Urinary bladder (tissue), 4 donors: Measurements from ENCODE around the gene KRT10. TPM values are rescaled to one million over a fixed set of nuclear protein-coding genes. Genes with fewer than 3 reads are reported as not detected.
A peak's percentile ranks its signal among the peaks of the same experiment; 100 is the strongest.

Experiments used
- DNase-seq: peaks from one replicate; pipeline ENCODE4 v3.0.0-alpha.2; 2015; ENCODE audit errors: extremely low spot score
- H3K27ac ChIP-seq: one replicate; pipeline ENCODE4 v1.5.1; 2013; ENCODE audit warnings: low read depth, mild to moderate bottlenecking, moderate library complexity
- H3K36me3 ChIP-seq: one replicate; pipeline ENCODE4 v1.6.1; 2013; ENCODE audit warnings: mild to moderate bottlenecking, moderate library complexity; ENCODE audit not compliant: insufficient read depth
- H3K4me1 ChIP-seq: one replicate; pipeline ENCODE4 v1.6.1; 2013; ENCODE audit warnings: mild to moderate bottlenecking, moderate library complexity; ENCODE audit not compliant: insufficient read depth
- H3K4me3 ChIP-seq: one replicate; pipeline ENCODE4 v1.5.1; 2013; ENCODE audit warnings: low read depth, low read length
- WGBS: extraction: QIAGEN DNeasy Blood & Tissue Kit; methylation state at CpG from one replicate; pipeline ENCODE4 v1.1.7; 2013; 5-methylcytosine and 5-hydroxymethylcytosine counted together
- polyA plus RNA-seq: library from polyadenylated mRNA; stranded (reverse); fragments of 200-250 nt; gene quantifications from one replicate; pipeline ENCODE4 v1.2.3, GENCODE V29; 2013
- total RNA-seq: library from RNA; depleted of rRNA; stranded (reverse); fragments of >200 nt; gene quantifications from one replicate; pipeline ENCODE4 v1.2.3, GENCODE V29; 2014
- donor health status: healthy with polysubstance abuse.
- donor health status: healthy.

The KRT10 gene
- total and polyA plus RNA-seq, 2 donors = 4.8 to 21.5 TPM

DNA sequence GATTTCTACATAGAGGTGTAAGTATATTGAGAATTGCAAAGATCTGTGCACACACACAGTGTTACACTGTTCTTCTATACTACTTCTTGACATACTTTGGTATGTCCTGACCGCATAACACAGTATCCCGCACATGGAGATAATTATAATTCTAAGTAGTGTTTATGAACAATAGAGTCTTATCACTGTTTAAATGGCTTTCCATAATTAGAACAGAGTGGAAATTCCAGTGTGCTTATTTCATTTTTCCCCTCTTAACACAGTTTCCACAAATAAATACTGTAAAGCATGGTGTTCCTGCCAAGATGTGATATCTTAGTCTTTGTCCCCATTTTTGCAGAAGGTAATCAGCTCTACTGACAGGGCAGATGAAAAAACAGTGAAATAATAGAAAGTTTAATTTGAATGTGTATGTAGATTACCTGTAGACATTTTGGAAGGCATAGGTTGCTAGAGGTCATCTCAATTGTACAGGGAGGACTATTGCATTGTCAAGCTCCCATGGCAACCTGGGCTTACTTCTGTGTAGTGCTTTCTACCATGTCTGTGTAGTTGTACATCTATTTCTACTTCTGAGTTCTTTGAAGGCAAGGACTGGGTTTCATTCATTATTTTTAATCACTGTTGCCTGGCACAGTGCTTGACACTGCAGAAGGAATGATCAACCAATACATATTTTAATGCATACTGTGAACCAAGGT lies 12.5 kb downstream of the KRT10 start:
- WGBS = 41% methylated on average over 2 of the region's 2 CpGs
- DNase-seq = no peak
- Histone ChIP-seq H3K27ac (no peak overlapping the region), H3K4me3 (no peak overlapping the region), H3K4me1 (no peaks in the 10 kb centered on the region), H3K36me3 (no peaks in the 10 kb centered on the region)

DNA sequence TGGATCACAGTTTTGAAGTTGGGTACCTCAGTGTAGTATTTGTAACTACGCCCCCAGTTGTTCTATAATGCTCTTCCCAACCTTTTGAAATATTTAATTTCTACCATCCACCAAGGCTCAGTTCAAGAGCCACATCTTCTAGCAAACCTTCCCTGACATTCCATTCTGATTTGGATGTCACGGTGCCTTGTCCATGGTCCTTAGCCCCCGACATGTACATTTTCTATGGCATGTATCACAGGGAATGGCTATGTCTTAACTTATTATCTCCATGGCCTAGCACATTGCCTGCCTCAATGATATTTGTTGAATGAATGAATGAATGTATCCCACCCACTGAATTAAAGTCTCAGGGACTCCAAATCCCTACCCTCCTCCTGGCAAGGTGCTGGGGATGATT lies 16.3 kb downstream of the KRT10 start:
- Histone ChIP-seq H3K4me3 (no peak overlapping the region), H3K36me3 (no peaks in the 10 kb centered on the region), H3K4me1 (no peaks in the 10 kb centered on the region), H3K27ac (no peak overlapping the region)
- DNase-seq = no peak
- WGBS = 65% methylated on average over 3 of the region's 3 CpGs

DNA sequence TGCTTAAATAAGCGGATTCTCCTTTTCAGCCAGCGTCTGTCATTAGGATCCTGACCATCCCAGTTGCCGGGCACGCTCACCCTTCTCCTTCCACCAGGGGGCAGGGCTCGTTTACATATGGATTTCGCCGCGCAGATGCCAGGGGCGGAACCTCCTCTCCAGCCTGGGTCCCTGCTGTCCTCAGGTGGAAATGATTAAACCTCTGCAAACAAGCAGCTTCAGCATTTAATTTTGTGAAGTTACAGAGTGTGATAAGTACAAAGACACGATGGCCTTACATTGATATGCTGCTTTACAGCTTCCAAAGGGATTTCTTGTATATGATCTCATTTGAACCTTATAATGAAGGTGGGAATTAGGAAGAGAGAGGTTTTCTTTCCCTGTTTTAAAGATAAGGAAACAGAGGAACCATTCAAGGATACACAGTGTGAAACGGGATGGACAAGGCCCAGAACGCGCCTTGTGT lies 18.8 kb downstream of the KRT10 start:
- Histone ChIP-seq H3K27ac (no peak overlapping the region), H3K4me3 (no peak overlapping the region), H3K4me1 (no peaks in the 10 kb centered on the region), H3K36me3 (no peaks in the 10 kb centered on the region)
- DNase-seq = peak; percentile 54
- WGBS = 12% methylated on average over 13 of the region's 13 CpGs

DNA sequence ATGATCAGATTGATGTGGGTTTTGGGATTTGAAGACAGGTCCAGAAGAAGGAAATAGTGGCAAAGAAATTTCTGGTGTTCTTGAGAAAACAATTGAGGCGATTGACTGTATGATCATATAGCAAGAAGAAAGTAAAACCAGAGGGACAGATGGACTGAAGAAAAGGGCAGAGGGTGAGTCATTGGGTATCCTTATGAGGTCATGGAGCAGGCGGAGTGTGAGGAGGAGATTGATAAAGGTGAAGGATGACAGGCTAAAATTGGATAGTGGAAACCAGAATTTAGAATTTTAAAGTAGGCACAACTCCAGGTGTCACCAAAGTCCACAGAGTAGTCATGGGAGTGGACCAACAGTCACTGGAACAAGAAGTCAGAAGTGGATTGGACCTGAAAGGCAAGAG lies 21.3 kb downstream of the KRT10 start:
- Histone ChIP-seq H3K27ac (no peak overlapping the region), H3K36me3 (no peaks in the 10 kb centered on the region), H3K4me1 (no peaks in the 10 kb centered on the region), H3K4me3 (no peak overlapping the region)
- whole genome bisulfite sequencing = 70% methylated on average over 2 of the region's 2 CpGs
- DNase-seq = no peak

DNA sequence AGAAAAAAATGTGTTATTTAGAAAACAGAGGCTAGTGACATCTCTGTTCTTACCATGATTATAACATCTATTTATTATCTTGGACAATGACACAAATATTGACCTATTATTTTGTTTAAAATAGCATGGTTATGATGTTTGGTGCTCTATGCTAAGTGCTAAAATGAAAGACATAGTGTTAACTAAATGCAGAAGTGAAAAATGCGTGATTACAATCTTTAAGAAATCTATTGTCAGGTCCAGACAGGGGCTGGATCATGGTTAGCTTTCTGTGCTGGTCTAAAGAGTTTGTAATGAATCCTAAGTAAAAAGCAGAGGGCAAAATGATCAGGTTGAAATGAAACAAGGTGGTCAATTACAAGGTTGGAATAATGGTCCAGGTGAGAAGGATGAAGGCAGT lies 22.0 kb downstream of the KRT10 start:
- no peak for DNase-seq
- Histone ChIP-seq H3K36me3 (no peaks in the 10 kb centered on the region), H3K4me1 (no peaks in the 10 kb centered on the region), H3K27ac (no peak overlapping the region), H3K4me3 (no peak overlapping the region)
- 72% methylated on average over 1 of the region's 1 CpG for WGBS

DNA sequence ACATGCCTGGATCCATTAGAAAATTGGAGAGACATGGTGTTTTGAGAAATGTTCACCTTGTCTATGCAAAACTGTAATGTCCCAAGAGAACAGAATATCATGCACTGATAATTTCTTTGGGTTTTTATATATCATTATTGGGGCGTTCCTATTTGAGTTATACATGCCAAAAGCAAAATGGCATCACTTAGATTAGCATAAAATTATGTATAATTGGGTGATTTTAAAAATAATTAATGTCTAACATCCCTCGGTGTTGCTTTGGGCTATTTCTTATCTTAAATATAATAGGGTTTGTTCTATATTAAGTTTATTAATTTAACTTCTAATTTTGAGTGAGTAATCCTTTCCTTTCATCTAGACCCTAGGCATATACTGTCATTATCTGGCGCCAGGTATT lies 22.6 kb downstream of the KRT10 start, which contains the start of gene KRT28:
TSS of gene KRT28 (minus strand) at position 101 of the 400 bp plus-strand sequence. CDS start at position 35, 66 bp downstream.
- WGBS = 77% methylated on average over 3 of the region's 3 CpGs
- Histone ChIP-seq H3K36me3 (no peaks in the 10 kb centered on the region), H3K4me3 (no peak within 1 kb of the TSS), H3K27ac (no peak within 1 kb of the TSS), H3K4me1 (no peaks in the 10 kb centered on the region)
- DNase-seq = no peak

DNA sequence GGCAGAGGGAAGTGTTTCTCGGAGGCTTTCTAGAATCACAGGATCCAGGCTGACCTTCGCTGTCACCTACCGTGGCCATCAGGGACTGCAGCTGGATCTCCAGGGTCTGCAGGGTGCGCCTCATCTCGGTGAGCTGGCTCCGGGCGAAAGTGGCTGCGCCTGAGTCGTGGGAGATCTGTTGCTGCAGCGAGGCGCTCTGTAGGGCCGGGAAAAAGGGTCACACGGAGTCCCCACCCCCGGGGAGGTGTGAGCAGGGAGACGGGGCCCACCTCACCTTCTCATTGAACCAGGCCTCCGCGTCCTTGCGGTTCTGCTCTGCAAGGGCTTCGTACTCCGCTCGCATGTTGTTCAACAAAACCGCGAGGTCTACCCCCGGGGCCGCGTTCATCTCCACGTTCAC lies 25.6 kb downstream of the KRT10 start:
- Histone ChIP-seq H3K36me3 (no peaks in the 10 kb centered on the region), H3K4me1 (no peaks in the 10 kb centered on the region), H3K27ac (no peak overlapping the region), H3K4me3 (no peak overlapping the region)
- WGBS = 78% methylated on average over 27 of the region's 27 CpGs
- DNase-seq = no peak

DNA sequence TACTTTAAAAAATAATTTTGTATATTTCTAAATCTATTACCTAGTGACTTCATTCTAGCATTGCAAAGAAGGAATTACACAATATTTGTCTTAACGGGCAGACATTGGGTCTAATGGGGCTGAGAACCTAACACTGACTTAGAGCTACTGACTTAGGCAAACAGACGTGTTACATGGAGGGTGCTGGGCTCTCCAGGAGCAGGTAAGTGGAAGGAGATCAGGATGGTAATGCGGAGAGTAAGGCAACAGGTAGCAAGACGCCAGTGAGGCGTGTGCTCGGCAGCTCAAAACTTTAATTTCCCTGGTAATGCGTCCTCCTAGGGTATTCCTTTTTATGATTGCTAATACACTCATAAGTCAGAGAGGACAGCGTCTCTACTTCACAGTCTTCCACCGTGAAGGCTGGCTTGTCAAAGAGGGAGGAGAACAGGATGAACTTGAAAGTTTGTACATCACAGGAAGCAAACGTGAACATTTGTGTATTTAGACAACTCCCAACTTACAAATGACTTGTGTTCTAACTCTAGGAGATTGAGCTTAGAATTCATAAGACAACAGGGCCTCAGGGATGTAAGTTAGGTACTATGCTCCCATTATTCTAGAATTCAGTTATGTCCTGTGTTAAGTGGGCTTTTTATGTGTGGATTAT lies 27.3 kb downstream of the KRT10 start:
- 75% methylated on average over 10 of the region's 10 CpGs for WGBS
- Histone ChIP-seq H3K4me3 (no peak overlapping the region), H3K27ac (no peak overlapping the region), H3K36me3 (no peaks in the 10 kb centered on the region), H3K4me1 (no peaks in the 10 kb centered on the region)
- DNase-seq = no peak

DNA sequence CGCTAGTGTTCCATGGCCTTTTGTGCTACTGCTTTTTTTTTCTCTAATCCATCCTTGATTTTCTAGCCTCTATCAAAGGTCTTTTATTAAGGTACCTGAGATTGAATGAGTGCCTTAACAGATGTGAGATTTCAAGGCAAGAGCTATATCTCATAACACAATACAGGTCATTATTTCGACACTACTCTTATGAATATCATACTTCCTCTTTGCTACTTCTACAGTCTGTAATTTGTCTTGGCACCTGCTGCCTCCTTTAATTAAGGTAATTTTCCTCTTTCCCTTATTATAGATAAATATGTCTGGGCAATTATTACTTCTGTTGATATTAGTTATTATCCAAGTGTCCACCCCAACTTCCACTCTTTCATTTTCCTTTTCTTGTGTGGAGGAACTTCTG lies 27.9 kb downstream of the KRT10 start:
- no peaks in the 10 kb centered on the region for H3K4me1 ChIP-seq
- DNase-seq = no peak
- H3K27ac ChIP-seq = no peak overlapping the region
- no peaks in the 10 kb centered on the region for H3K36me3 ChIP-seq
- WGBS = 87% methylated on average over 2 of the region's 2 CpGs
- no peak overlapping the region for H3K4me3 ChIP-seq

DNA sequence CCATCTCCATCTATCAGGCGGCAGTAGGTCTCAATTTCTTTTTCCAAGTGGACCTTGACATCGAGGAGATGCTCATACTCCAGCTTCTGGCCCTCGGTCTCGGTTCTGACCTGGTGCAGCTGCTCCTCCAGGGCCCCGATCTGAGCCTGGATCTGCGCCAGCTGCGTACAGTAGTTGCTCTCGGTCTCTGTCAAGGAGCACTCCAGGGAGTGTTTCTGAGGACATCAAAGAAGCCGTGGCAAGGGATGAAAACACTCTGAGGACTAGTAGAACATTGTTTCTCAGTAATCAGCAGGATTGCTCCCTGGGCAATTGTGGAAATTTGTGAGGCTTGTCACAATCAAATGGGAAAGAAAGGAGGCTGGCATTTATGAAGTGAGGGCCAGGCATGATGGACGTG lies 28.6 kb downstream of the KRT10 start:
- Histone ChIP-seq H3K4me1 (no peaks in the 10 kb centered on the region), H3K27ac (no peak overlapping the region), H3K36me3 (no peaks in the 10 kb centered on the region), H3K4me3 (no peak overlapping the region)
- WGBS = 46% methylated on average over 10 of the region's 10 CpGs
- DNase-seq = no peak

DNA sequence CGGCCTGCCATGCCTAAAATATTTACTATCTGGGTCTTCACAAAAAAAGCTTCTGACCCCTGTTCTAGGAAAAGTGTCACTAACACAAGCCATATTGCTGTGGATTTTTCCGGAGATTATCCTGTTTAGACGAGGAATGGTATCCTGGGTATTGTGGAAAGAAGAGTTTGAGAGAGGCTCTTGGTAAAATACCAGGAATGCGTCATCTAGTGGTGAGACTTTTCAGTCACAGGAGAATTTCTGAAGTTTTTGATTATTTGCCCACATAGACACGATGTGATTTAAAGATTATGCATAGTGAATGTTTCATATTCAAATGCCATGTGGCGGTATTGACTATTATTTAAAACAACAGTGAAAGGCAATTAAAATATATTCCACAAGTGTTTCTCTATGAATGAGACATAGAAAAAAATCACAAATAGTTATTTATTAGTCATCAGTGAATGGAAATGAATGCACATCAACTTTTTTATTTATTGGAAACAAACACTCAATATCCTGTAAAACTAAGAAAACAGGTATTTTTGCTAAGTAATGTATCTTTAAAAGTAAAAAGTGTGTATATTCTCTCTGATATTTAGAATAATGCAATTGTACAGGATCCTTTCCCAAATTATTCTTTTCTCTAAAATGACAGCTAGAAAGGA lies 30.5 kb downstream of the KRT10 start:
- Histone ChIP-seq H3K4me1 (no peaks in the 10 kb centered on the region), H3K4me3 (no peak overlapping the region), H3K36me3 (no peaks in the 10 kb centered on the region), H3K27ac (no peak overlapping the region)
- WGBS = 22% methylated on average over 6 of the region's 6 CpGs
- DNase-seq = no peak

DNA sequence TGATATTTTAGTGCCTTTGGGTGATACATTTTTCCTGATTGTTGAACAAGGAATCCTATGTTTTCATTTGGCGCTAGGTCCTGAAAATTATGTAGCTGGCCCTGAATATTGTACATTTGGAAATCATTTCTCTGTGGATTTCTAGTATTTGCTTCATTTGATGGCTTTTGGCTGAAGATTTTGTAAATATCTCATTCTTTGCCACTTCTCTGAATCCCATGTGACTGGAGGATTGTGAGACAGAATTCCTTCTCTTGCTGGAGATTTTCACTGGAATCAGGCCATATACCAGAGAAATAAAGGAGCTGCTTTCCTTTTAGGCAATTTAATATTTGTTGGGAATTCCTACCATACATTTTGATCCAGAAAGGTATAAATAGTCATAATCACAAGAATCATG lies 31.3 kb downstream of the KRT10 start:
- no peak overlapping the region for H3K4me3 ChIP-seq
- no peaks in the 10 kb centered on the region for H3K4me1 ChIP-seq
- WGBS = 65% methylated on average over 1 of the region's 1 CpG
- H3K36me3 ChIP-seq = no peaks in the 10 kb centered on the region
- no peak for DNase-seq
- H3K27ac ChIP-seq = no peak overlapping the region

DNA sequence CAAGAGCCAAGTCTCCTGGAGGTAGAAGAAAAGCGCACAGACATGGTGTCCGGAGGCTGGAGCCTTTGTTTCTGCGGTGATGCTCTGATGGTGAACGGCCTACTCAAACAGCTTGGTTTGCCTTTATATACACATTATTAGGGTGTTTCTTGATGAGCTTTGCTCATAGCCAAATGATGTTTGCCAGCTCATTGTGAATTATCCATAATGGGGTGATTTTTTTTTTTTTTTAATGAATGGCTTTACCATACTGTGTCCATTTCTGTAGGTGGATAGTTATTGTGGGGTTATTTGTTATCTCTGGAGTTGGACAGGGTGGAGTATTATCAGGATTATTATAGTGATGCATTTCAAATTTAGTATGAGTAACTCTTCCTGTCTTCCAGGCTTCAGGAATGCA lies 40.0 kb downstream of the KRT10 start, which contains the start of gene KRT27:
TSS of gene KRT27 (minus strand) at position 101 of the 400 bp plus-strand sequence. CDS start at position 44, 57 bp downstream.
- Histone ChIP-seq H3K4me3 (no peak within 1 kb of the TSS), H3K4me1 (no peaks in the 10 kb centered on the region), H3K27ac (no peak within 1 kb of the TSS), H3K36me3 (no peaks in the 10 kb centered on the region)
- 95% methylated on average over 4 of the region's 4 CpGs for WGBS
- no peak for DNase-seq
